Stomach (tissue), 4 donors: ENCODE measurements around the gene LRFN2.

Experiments
- EP300 ChIP-seq: sonication (generic); formaldehyde crosslinking; IDR thresholded peaks from one replicate; pipeline ENCODE4 v1.6.1; 2017; ENCODE audit warnings: antibody characterized with exemption
- POLR2A ChIP-seq, 4 donors: fragments of 450-650 bp; IDR thresholded peaks; one replicate each; pipeline ENCODE4 v1.6.1; 2016; ENCODE audit warnings: antibody characterized with exemption in 4 of 4, control low read depth in 2 of 4, mild to moderate bottlenecking in 1 of 4, moderate library complexity in 1 of 4
- POLR2AphosphoS5 ChIP-seq, 3 donors: sonication (generic); formaldehyde crosslinking; IDR thresholded peaks; one replicate each; pipeline ENCODE4 v1.6.1; 2016; ENCODE audit warnings: antibody characterized with exemption in 3 of 3
- TF ChIP-seq, protein P1 (sequence below), 7 experiments: fragments of 450-650 bp in 4 of 7; fragments of 200-600 bp in 3 of 7; sonication (generic) in 3 of 7; IDR thresholded peaks; one replicate each; pipeline ENCODE4 v1.5.1; 2016 to 2019; ENCODE audit warnings: antibody characterized with exemption in 7 of 7, control low read depth in 2 of 7, mild to moderate bottlenecking in 1 of 7

DNA sequence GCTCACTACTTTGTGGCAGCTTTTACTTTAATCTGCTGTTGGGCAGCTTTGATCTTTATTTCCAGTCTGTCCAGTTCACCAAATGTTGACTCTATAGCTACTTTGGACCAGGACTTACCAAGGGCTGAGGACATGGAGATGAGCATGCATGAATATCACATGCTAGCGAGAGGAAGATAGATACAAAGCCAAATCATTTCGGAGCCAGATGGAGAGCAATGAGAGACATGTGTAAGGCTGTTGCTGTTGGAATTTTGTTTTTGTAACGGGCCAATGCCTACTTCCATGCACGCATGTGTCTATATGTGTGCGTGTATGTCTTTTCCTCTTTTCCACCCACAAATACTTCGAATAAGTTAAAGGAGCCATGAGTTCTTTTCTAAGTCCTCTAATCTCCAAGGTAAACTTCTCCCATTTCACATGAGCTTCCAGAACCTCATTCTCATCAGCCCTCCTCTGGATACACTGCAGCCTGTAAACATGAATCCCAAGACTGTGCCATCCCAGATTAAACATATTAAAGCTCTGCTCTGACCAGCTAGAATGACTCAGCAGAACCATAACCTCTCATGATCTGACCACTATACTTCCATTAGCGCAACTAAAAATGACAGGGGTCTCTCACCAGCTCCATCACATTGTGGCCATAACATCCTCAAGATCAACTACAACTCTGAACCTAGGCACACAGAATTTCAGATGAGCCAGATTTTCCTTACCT is 160.7 kb downstream of the LRFN2 start:
- TF ChIP-seq POLR2A (IDR thresholded peaks at IDR 0.05) (no peak), POLR2AphosphoS5 (IDR thresholded peaks at IDR 0.05) (no peak), EP300 (no peak)
- TF ChIP-seq, protein P1, sequence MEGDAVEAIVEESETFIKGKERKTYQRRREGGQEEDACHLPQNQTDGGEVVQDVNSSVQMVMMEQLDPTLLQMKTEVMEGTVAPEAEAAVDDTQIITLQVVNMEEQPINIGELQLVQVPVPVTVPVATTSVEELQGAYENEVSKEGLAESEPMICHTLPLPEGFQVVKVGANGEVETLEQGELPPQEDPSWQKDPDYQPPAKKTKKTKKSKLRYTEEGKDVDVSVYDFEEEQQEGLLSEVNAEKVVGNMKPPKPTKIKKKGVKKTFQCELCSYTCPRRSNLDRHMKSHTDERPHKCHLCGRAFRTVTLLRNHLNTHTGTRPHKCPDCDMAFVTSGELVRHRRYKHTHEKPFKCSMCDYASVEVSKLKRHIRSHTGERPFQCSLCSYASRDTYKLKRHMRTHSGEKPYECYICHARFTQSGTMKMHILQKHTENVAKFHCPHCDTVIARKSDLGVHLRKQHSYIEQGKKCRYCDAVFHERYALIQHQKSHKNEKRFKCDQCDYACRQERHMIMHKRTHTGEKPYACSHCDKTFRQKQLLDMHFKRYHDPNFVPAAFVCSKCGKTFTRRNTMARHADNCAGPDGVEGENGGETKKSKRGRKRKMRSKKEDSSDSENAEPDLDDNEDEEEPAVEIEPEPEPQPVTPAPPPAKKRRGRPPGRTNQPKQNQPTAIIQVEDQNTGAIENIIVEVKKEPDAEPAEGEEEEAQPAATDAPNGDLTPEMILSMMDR (IDR thresholded peaks at IDR 0.05), result no peak
